Glutamatergic neuron (in vitro differentiated cells): ENCODE measurements around the gene TOMM7. TPM values are rescaled to one million over a fixed set of nuclear protein-coding genes. Genes with fewer than 3 reads are reported as not detected.

Experiments
- DNase-seq: peaks from one replicate; pipeline ENCODE4 v3.0.0; 2022
- H3K27ac Mint-ChIP-seq: one replicate; pipeline ENCODE4 v1.8.0; 2020; ENCODE audit warnings: mild to moderate bottlenecking, mixed read lengths, inconsistent platforms; ENCODE audit not compliant: unreplicated experiment
- H3K27me3 Mint-ChIP-seq: one replicate; pipeline ENCODE4 v1.8.0; 2020; ENCODE audit warnings: mild to moderate bottlenecking, moderate library complexity, mixed read lengths, inconsistent platforms; ENCODE audit not compliant: unreplicated experiment
- H3K36me3 Mint-ChIP-seq: one replicate; pipeline ENCODE4 v1.8.0; 2020; ENCODE audit warnings: mild to moderate bottlenecking, mixed read lengths, inconsistent platforms; ENCODE audit not compliant: unreplicated experiment
- H3K4me1 Mint-ChIP-seq: one replicate; pipeline ENCODE4 v1.8.0; 2020; ENCODE audit warnings: mild to moderate bottlenecking, low read depth, mixed read lengths, inconsistent platforms; ENCODE audit not compliant: unreplicated experiment
- H3K4me3 Mint-ChIP-seq: one replicate; pipeline ENCODE4 v1.8.0; 2020; ENCODE audit warnings: mild to moderate bottlenecking, mixed read lengths, inconsistent platforms; ENCODE audit not compliant: unreplicated experiment
- H3K9me3 Mint-ChIP-seq: one replicate; pipeline ENCODE4 v1.8.0; 2020; ENCODE audit warnings: mild to moderate bottlenecking, moderate library complexity, mixed read lengths, inconsistent platforms; ENCODE audit not compliant: unreplicated experiment
- CTCF ChIP-seq: fragments of 200-600 bp; sonication (generic); IDR thresholded peaks from one replicate; pipeline ENCODE4 v1.5.0; 2021; ENCODE audit not compliant: partially characterized antibody, unreplicated experiment
- total RNA-seq: library from RNA; stranded (reverse); fragmentation: NEBNext Ultra II Directional; extraction: Animal tissue kit (Norgen Biotek cat#: 25700); gene quantifications from one replicate; pipeline ENCODE4 v1.2.1, GENCODE V29; 2021; ENCODE audit not compliant: unreplicated experiment

The TOMM7 gene
- total RNA-seq, 1 donor from 2014 or later: 111 TPM

GRCh38 chr7:22858640-22859561 is 36.3 kb upstream of the TOMM7 start:
- DNase-seq: no peak
- TF ChIP-seq CTCF: no peak
- Mint-ChIP-seq H3K4me3 (no peak overlapping the region), H3K36me3 (no peaks in the 10 kb centered on the region), H3K9me3 (no peaks in the 10 kb centered on the region), H3K4me1 (no peaks in the 10 kb centered on the region), H3K27me3 (no peaks in the 10 kb centered on the region), H3K27ac (no peak overlapping the region)

- H3K9me3 Mint-ChIP-seq: no peaks in the 10 kb centered on the region
- H3K27me3 Mint-ChIP-seq: peaks cover 2% of the 10 kb centered on the region
- no peak overlapping the region for H3K4me3 Mint-ChIP-seq
- peaks cover 4% of the 10 kb centered on the region for H3K4me1 Mint-ChIP-seq
- no peaks in the 10 kb centered on the region for H3K36me3 Mint-ChIP-seq
- H3K27ac Mint-ChIP-seq: no peak overlapping the region
- no peak for TF ChIP-seq CTCF
- no peak for DNase-seq
Observed at GRCh38 chr7:22858274-22858639, 35.6 kb upstream of the TOMM7 start.

GRCh38 chr7:22856416-22856815 is 33.8 kb upstream of the TOMM7 start:
- Mint-ChIP-seq H3K36me3 (no peaks in the 10 kb centered on the region), H3K27me3 (peaks cover 2% of the 10 kb centered on the region), H3K4me1 (peaks cover 11% of the 10 kb centered on the region), H3K4me3 (no peak overlapping the region), H3K27ac (no peak overlapping the region), H3K9me3 (peaks cover 2% of the 10 kb centered on the region)
- no peak for TF ChIP-seq CTCF
- DNase-seq: no peak

- H3K27me3 Mint-ChIP-seq: peaks cover 4% of the 10 kb centered on the region
- H3K36me3 Mint-ChIP-seq: no peaks in the 10 kb centered on the region
- H3K9me3 Mint-ChIP-seq: peaks cover 2% of the 10 kb centered on the region
- peak overlapping the region; percentile 86 for H3K4me3 Mint-ChIP-seq
- DNase-seq: no peak
- H3K27ac Mint-ChIP-seq: peak overlapping the region; percentile 67
- TF ChIP-seq CTCF: no peak
- peaks cover 16% of the 10 kb centered on the region for H3K4me1 Mint-ChIP-seq
Observed at GRCh38 chr7:22855049-22855392, 32.4 kb upstream of the TOMM7 start.
